Mesenchymal stem cell (in vitro differentiated cells and primary cell): ENCODE results near the gene SOCS4.

Source experiments
- DNase-seq: peaks from one replicate; pipeline ENCODE4 v3.0.0-alpha.2; 2013
- H2AFZ ChIP-seq: one replicate; pipeline ENCODE4 v1.6.1; 2013; ENCODE audit warnings: low read depth, mild to moderate bottlenecking, control low read depth, inconsistent platforms, low read length, moderate library complexity
- H2AK5ac ChIP-seq: 2 replicates; pipeline ENCODE4 v1.6.1; 2013; ENCODE audit warnings: low read length, moderate library complexity, mild to moderate bottlenecking, inconsistent platforms; ENCODE audit not compliant: severe bottlenecking
- H2BK120ac ChIP-seq: one replicate; pipeline ENCODE4 v1.6.1; 2013; ENCODE audit warnings: low read depth, mild to moderate bottlenecking, inconsistent platforms, low read length, moderate library complexity
- H2BK12ac ChIP-seq, 2 experiments: one replicate each; pipeline ENCODE4 v1.6.1; 2013; ENCODE audit warnings: inconsistent platforms in 2 of 2, low read length in 2 of 2, mild to moderate bottlenecking in 2 of 2, moderate library complexity in 2 of 2, control low read depth in 1 of 2
- H2BK15ac ChIP-seq: one replicate; pipeline ENCODE4 v1.6.1; 2013; ENCODE audit warnings: mild to moderate bottlenecking, low read depth, inconsistent platforms; ENCODE audit not compliant: poor library complexity, severe bottlenecking
- H2BK5ac ChIP-seq: 2 replicates; pipeline ENCODE4 v1.6.1; 2013; ENCODE audit warnings: low read depth, mild to moderate bottlenecking, low read length, control low read depth, inconsistent platforms; ENCODE audit not compliant: poor library complexity, severe bottlenecking
- H3K14ac ChIP-seq, 2 experiments: one replicate each; pipeline ENCODE4 v1.6.1; 2013; ENCODE audit warnings: inconsistent platforms in 2 of 2, low read length in 2 of 2, control low read depth in 1 of 2, mild to moderate bottlenecking in 1 of 2, moderate library complexity in 1 of 2
- H3K18ac ChIP-seq, 2 experiments: one replicate each; pipeline ENCODE4 v1.6.1; 2013; ENCODE audit warnings: inconsistent platforms in 2 of 2, low read length in 2 of 2, control low read depth in 1 of 2, low read depth in 1 of 2, mild to moderate bottlenecking in 1 of 2
- H3K23ac ChIP-seq, 2 experiments: one replicate each; pipeline ENCODE4 v1.6.1; 2013; ENCODE audit warnings: inconsistent platforms in 2 of 2, low read length in 2 of 2, mild to moderate bottlenecking in 2 of 2, moderate library complexity in 2 of 2, control low read depth in 1 of 2
- H3K27ac ChIP-seq: 2 replicates; pipeline ENCODE4 v1.5.1; 2013; ENCODE audit warnings: mild to moderate bottlenecking, moderate library complexity, low read length, control low read depth, inconsistent platforms; ENCODE audit not compliant: poor library complexity, severe bottlenecking
- H3K27me3 ChIP-seq, 2 experiments: 2 replicates each; pipeline versions ENCODE4 v1.6.1 to v1.7.0; 2013; ENCODE audit warnings: low read length in 2 of 2, mild to moderate bottlenecking in 2 of 2, moderate library complexity in 2 of 2, control low read depth in 1 of 2, inconsistent platforms in 1 of 2; ENCODE audit not compliant: control insufficient read depth in 1 of 2, insufficient read depth in 1 of 2
- H3K36me3 ChIP-seq, 2 experiments: 2 replicates each; pipeline versions ENCODE4 v1.6.1 to v1.7.0; 2013; ENCODE audit warnings: low read length in 2 of 2, control low read depth in 1 of 2, inconsistent platforms in 1 of 2, low read depth in 1 of 2, mild to moderate bottlenecking in 1 of 2; ENCODE audit not compliant: insufficient read depth in 2 of 2, control insufficient read depth in 1 of 2
- H3K4ac ChIP-seq, 2 experiments: one replicate each; pipeline ENCODE4 v1.6.1; 2013; ENCODE audit warnings: inconsistent platforms in 2 of 2, low read length in 2 of 2, mild to moderate bottlenecking in 2 of 2, moderate library complexity in 2 of 2, control low read depth in 1 of 2, low read depth in 1 of 2
- H3K4me1 ChIP-seq: 2 replicates; pipeline ENCODE4 v1.6.1; 2013; ENCODE audit warnings: low read depth, low read length, control low read depth; ENCODE audit not compliant: control insufficient read depth, insufficient read depth
- H3K4me2 ChIP-seq: 2 replicates; pipeline ENCODE4 v1.6.1; 2013; ENCODE audit warnings: low read length, mild to moderate bottlenecking, inconsistent platforms; ENCODE audit not compliant: poor library complexity, severe bottlenecking
- H3K4me3 ChIP-seq, 2 experiments: 2 replicates each; pipeline versions ENCODE4 v1.5.1 to v1.7.0; 2013; ENCODE audit warnings: low read length in 2 of 2, mild to moderate bottlenecking in 2 of 2, control low read depth in 1 of 2, low read depth in 1 of 2; ENCODE audit not compliant: insufficient read depth in 1 of 2
- H3K79me1 ChIP-seq: replicated peaks from 2 replicates; pipeline ENCODE4 v1.6.1; 2013; ENCODE audit warnings: mild to moderate bottlenecking, control low read depth, low read length, inconsistent platforms; ENCODE audit not compliant: poor library complexity, severe bottlenecking
- H3K9ac ChIP-seq: 2 replicates; pipeline ENCODE4 v1.7.0; 2013; ENCODE audit warnings: mild to moderate bottlenecking, low read length, moderate library complexity
- H3K9me3 ChIP-seq: 2 replicates; pipeline ENCODE4 v1.7.0; 2013; ENCODE audit warnings: mild to moderate bottlenecking, low read length; ENCODE audit not compliant: control insufficient read depth
- H4K8ac ChIP-seq: one replicate; pipeline ENCODE4 v1.6.1; 2013; ENCODE audit warnings: inconsistent platforms, mild to moderate bottlenecking, low read length, moderate library complexity
- H4K91ac ChIP-seq: one replicate; pipeline ENCODE4 v1.6.1; 2013; ENCODE audit warnings: mild to moderate bottlenecking, low read length, inconsistent platforms
- WGBS: methylation state at CpG from one replicate; pipeline ENCODE4 v1.1.7; 2013; ENCODE audit warnings: mixed read lengths; 5-methylcytosine and 5-hydroxymethylcytosine counted together

SOCS4 gene

DNA sequence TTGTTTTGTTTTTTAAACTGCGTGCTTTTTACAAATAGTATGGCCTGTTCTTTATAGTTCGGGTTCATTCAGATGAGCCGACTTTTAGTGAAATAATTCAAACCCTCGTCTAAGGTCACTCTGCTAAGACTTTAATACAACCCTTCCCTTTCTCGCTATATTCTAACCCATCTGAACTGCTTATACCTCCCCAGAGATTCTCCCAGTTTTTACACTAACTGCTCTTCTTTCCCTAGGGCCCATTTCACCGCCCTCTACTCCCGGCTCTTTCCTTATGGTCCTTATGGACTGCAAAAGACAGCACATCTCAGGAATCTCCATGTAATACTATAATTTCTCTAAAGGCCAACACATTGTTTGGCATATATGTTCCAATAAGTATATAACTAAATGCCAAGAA is 26.5 kb downstream of the SOCS4 start:
- H3K23ac ChIP-seq, result no peak overlapping the region
- peaks cover 1% of the 10 kb centered on the region for H3K79me1 ChIP-seq

DNA sequence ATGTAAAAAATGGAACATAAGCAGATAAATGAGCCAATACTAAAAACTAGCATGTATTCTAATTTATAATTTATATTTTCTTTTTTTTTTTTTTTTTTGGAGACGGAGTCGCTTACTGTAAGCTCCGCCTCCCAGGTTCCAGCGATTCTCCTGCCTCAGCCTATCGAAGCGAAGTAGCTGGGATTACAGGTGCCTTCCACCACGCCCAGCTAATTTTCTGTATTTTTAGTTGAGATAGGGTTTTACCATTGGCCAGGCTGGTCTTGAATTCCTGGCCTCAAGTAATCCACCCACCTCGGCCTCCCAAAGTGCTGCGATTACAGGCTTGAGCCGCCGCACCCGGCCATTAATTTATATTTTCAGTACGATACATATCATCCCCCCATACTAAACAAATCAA is 27.1 kb downstream of the SOCS4 start:
- H3K4me2 ChIP-seq, result no peak overlapping the region
- H2BK5ac ChIP-seq, result no peak overlapping the region
- no peaks in the 10 kb centered on the region for H3K9me3 ChIP-seq
- no peak overlapping the region for H3K14ac ChIP-seq
- no peak overlapping the region for H2BK120ac ChIP-seq
- H3K23ac ChIP-seq, result no peak overlapping the region
- no peak overlapping the region for H4K91ac ChIP-seq
- no peak overlapping the region for H3K9ac ChIP-seq
- H3K27ac ChIP-seq, result no peak overlapping the region
- no peak overlapping the region for H2AFZ ChIP-seq
- H3K4me1 ChIP-seq, result peaks cover 3% of the 10 kb centered on the region
- H3K36me3 ChIP-seq, result peaks cover 0 to 35% of the 10 kb centered on the region in 2 experiments
- no peak overlapping the region for H3K4ac ChIP-seq
- H3K18ac ChIP-seq, result no peak overlapping the region
- no peak overlapping the region for H2BK15ac ChIP-seq
- H2AK5ac ChIP-seq, result no peak overlapping the region
- no peak overlapping the region for H4K8ac ChIP-seq
- H2BK12ac ChIP-seq, result no peak overlapping the region
- 100% methylated on average over 9 of the region's 13 CpGs for WGBS
- H3K79me1 ChIP-seq, result peaks cover 1% of the 10 kb centered on the region
- DNase-seq, result no peak
- no peaks in the 10 kb centered on the region for H3K27me3 ChIP-seq
- H3K4me3 ChIP-seq, result no peak overlapping the region

More for the DNA sequence above, 26.5 kb downstream of the SOCS4 start:
- Histone ChIP-seq H3K9me3 (no peaks in the 10 kb centered on the region), H2BK5ac (no peak overlapping the region), H3K14ac (no peak overlapping the region), H3K4me3 (peak overlapping the region in 1 of 2 experiments; percentile 91), H2BK12ac (no peak overlapping the region), H3K18ac (no peak overlapping the region), H2BK15ac (no peak overlapping the region), H3K36me3 (peaks cover 0 to 34% of the 10 kb centered on the region in 2 experiments), H3K4me1 (peaks cover 3% of the 10 kb centered on the region), H2BK120ac (no peak overlapping the region), H2AK5ac (no peak overlapping the region), H3K4me2 (no peak overlapping the region), H4K8ac (no peak overlapping the region), H3K4ac (no peak overlapping the region), H4K91ac (no peak overlapping the region), H3K27ac (no peak overlapping the region), H3K9ac (peak overlapping the region; percentile 100), H3K27me3 (no peaks in the 10 kb centered on the region), H2AFZ (no peak overlapping the region)
- over 99% methylated on average over 7 of the region's 7 CpGs for WGBS
- DNase-seq, result no peak

DNA sequence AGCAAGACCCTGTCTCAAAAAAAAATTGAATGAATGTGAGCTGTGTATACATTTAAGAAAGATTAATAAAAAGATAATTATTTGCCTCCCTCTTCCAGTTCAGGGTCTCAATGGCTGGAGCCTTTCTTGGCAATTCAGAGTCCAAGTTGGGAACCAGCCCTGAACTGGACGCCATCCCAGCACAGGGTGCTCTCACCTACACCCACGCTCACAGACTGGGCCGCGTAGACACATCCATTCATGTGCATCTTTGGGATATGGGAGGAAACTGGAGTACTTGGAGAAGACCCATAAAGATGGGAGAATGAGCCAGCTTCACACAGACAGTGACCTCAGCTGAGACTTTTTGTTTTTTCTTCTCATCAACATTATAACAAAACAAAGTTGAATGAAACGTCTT is 30.9 kb downstream of the SOCS4 start:
- no peak for DNase-seq
- no peak overlapping the region for H4K8ac ChIP-seq
- H3K9ac ChIP-seq, result no peak overlapping the region
- no peak overlapping the region for H2AFZ ChIP-seq
- H3K4me1 ChIP-seq, result no peaks in the 10 kb centered on the region
- no peak overlapping the region for H2AK5ac ChIP-seq
- H3K27me3 ChIP-seq, result no peaks in the 10 kb centered on the region
- no peak overlapping the region for H2BK120ac ChIP-seq
- no peak overlapping the region for H2BK12ac ChIP-seq
- H3K9me3 ChIP-seq, result no peaks in the 10 kb centered on the region
- H3K14ac ChIP-seq, result no peak overlapping the region
- H3K36me3 ChIP-seq, result peaks cover 6 to 59% of the 10 kb centered on the region in 2 experiments
- no peak overlapping the region for H4K91ac ChIP-seq
- no peak overlapping the region for H2BK5ac ChIP-seq
- no peak overlapping the region for H3K4ac ChIP-seq
- no peaks in the 10 kb centered on the region for H3K79me1 ChIP-seq
- H3K4me3 ChIP-seq, result no peak overlapping the region
- no peak overlapping the region for H3K23ac ChIP-seq
- H3K27ac ChIP-seq, result no peak overlapping the region
- WGBS, result 100% methylated on average over 2 of the region's 5 CpGs
- no peak overlapping the region for H3K18ac ChIP-seq
- H2BK15ac ChIP-seq, result no peak overlapping the region
- H3K4me2 ChIP-seq, result no peak overlapping the region

DNA sequence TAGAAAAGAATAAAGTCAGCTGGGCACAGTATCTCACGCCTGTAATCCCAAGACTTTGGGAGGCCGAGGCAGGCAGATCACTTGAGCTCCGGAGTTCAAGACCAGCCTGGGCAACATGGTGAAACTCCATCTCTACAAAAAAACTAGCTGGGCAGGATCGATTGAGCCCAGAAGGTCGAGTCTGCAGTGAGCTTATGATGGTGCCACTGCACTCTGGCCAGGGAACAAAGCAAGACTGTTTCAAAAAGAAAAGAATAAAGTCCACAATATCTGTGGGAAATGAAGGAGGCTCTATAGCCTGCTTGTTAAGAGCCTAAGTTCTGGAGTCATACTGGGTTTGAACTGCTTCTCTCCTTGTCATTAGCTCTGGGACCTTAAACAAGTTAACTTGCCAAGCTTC is 32.3 kb downstream of the SOCS4 start:
- Histone ChIP-seq H3K79me1 (peaks cover 1% of the 10 kb centered on the region), H2AFZ (no peak overlapping the region), H2BK5ac (no peak overlapping the region), H3K9me3 (no peaks in the 10 kb centered on the region), H2BK120ac (no peak overlapping the region), H3K4me2 (no peak overlapping the region), H3K27me3 (no peaks in the 10 kb centered on the region), H3K36me3 (peaks cover 12 to 62% of the 10 kb centered on the region in 2 experiments), H3K23ac (no peak overlapping the region), H3K14ac (no peak overlapping the region), H3K9ac (no peak overlapping the region), H3K4me3 (no peak overlapping the region), H2BK15ac (no peak overlapping the region), H3K27ac (no peak overlapping the region), H2AK5ac (no peak overlapping the region), H3K18ac (no peak overlapping the region), H3K4me1 (no peaks in the 10 kb centered on the region), H4K91ac (no peak overlapping the region), H3K4ac (no peak overlapping the region), H4K8ac (no peak overlapping the region), H2BK12ac (no peak overlapping the region)
- 97% methylated on average over 5 of the region's 5 CpGs for WGBS
- DNase-seq, result no peak
